GM21717 (cell line): ENCODE results near the gene CXCR6.
"Not testable (repeated sequence)": the region's sequence is repeated elsewhere in the genome, so short reads cannot be mapped to it uniquely, and the experiment has no call there.

ENCODE experiments used
- ATAC-seq: cut with Tn5 transposase; IDR thresholded peaks from one replicate; pipeline ENCODE4 v1.9.1; 2021; ENCODE audit warnings: mild to moderate bottlenecking, moderate library complexity; ENCODE audit not compliant: unreplicated experiment

CXCR6 gene

GRCh38 chr3:45985532-45986302 lies 42.5 kb downstream of the CXCR6 start:
- ATAC-seq: no peak

GRCh38 chr3:45986303-45986982 lies 43.2 kb downstream of the CXCR6 start:
- ATAC-seq: no peak

GRCh38 chr3:45987368-45988291 lies 44.4 kb downstream of the CXCR6 start:
- ATAC-seq: no peak

GRCh38 chr3:45988362-45988761 lies 45.1 kb downstream of the CXCR6 start:
- no peak for ATAC-seq

GRCh38 chr3:45988804-45989203 lies 45.5 kb downstream of the CXCR6 start:
- ATAC-seq: no peak

- ATAC-seq: no peak
These were observed 46.9 kb downstream of the CXCR6 start for GRCh38 chr3:45990181-45990580.

- no peak for ATAC-seq
These were observed 48.1 kb downstream of the CXCR6 start for GRCh38 chr3:45991341-45991740.

GRCh38 chr3:45992133-45992729 lies 49.0 kb downstream of the CXCR6 start:
- ATAC-seq: no peak

- ATAC-seq: no peak
These were observed 49.6 kb downstream of the CXCR6 start for GRCh38 chr3:45992821-45993221.

- ATAC-seq: no peak
These were observed 50.3 kb downstream of the CXCR6 start for GRCh38 chr3:45993421-45994027.

GRCh38 chr3:45994419-45995235 lies 51.4 kb downstream of the CXCR6 start:
- ATAC-seq: peak; percentile 21

GRCh38 chr3:45995236-45996192 lies 52.2 kb downstream of the CXCR6 start, which contains the start of gene FYCO1:
Gene FYCO1, minus strand, starts transcription at chr3:45995824. Its CDS starts 10,914 bp downstream, at chr3:45984910.
- peak; percentile 88 for ATAC-seq

GRCh38 chr3:45997499-45997898 lies 54.2 kb downstream of the CXCR6 start:
- not testable (repeated sequence) for ATAC-seq

GRCh38 chr3:45997942-45998341 lies 54.7 kb downstream of the CXCR6 start:
- no peak for ATAC-seq
